GM23338 (cell line): Measurements from ENCODE around the gene PHF10. TPM values are rescaled to one million over a fixed set of nuclear protein-coding genes. Genes with fewer than 3 reads are reported as not detected.

Experiments used
- ATAC-seq: fragments of 200-7000 bp; cut with Tn5 transposase; 3 replicates; pipeline ENCODE4 v1.9.1; 2020
- DNase-seq: peaks from one replicate; pipeline ENCODE4 v3.0.0-alpha.2; 2015; ENCODE audit warnings: low spot score
- H2AFZ ChIP-seq: fragments of 200-600 bp; sonication (generic); 2 replicates; pipeline ENCODE4 v1.8.0; 2016; ENCODE audit warnings: antibody characterized with exemption, mild to moderate bottlenecking, moderate library complexity
- H3F3A ChIP-seq: fragments of 200-600 bp; sonication (generic); replicated peaks from 2 replicates; pipeline ENCODE4 v1.8.0; 2017; ENCODE audit warnings: antibody characterized with exemption, mixed run types, low read depth
- H3K27ac ChIP-seq: fragments of 200-600 bp; sonication (generic); 2 replicates; pipeline ENCODE4 v1.6.1; 2016; ENCODE audit warnings: low read depth
- H3K27me3 ChIP-seq: fragments of 200-600 bp; sonication (generic); 2 replicates; pipeline ENCODE4 v1.8.0; 2016; ENCODE audit warnings: mild to moderate bottlenecking, mixed run types, moderate library complexity; ENCODE audit not compliant: insufficient read depth
- H3K36me3 ChIP-seq: fragments of 200-600 bp; sonication (generic); 2 replicates; pipeline ENCODE4 v1.8.0; 2016; ENCODE audit warnings: mild to moderate bottlenecking; ENCODE audit not compliant: insufficient read depth
- H3K4me1 ChIP-seq: fragments of 200-600 bp; sonication (generic); 2 replicates; pipeline ENCODE4 v1.8.0; 2016; ENCODE audit warnings: mild to moderate bottlenecking, moderate library complexity; ENCODE audit not compliant: insufficient read depth
- H3K4me2 ChIP-seq: fragments of 200-600 bp; sonication (generic); 2 replicates; pipeline ENCODE4 v1.7.1; 2017; ENCODE audit warnings: mixed run types
- H3K4me3 ChIP-seq: fragments of 200-600 bp; sonication (generic); 2 replicates; pipeline ENCODE4 v1.6.1; 2016; ENCODE audit warnings: mixed run types
- H3K79me2 ChIP-seq: fragments of 200-600 bp; sonication (generic); replicated peaks from 2 replicates; pipeline ENCODE4 v1.8.0; 2017; ENCODE audit warnings: mild to moderate bottlenecking; ENCODE audit not compliant: insufficient read depth
- H3K9me2 ChIP-seq: fragments of 200-600 bp; sonication (generic); 2 replicates; pipeline ENCODE4 v1.8.0; 2017; ENCODE audit not compliant: insufficient read depth
- H4K20me1 ChIP-seq: fragments of 200-600 bp; sonication (generic); replicated peaks from 2 replicates; pipeline ENCODE4 v1.8.0; 2017; ENCODE audit warnings: mild to moderate bottlenecking; ENCODE audit not compliant: insufficient read depth
- H3K27ac Mint-ChIP-seq: 2 replicates; pipeline ENCODE4 v1.8.0; 2020; ENCODE audit warnings: inconsistent platforms, mild to moderate bottlenecking, moderate library complexity, mixed read lengths
- H3K27me3 Mint-ChIP-seq: 3 replicates; pipeline ENCODE4 v1.8.0; 2022; ENCODE audit warnings: low read depth, mild to moderate bottlenecking, moderate library complexity, mixed read lengths, inconsistent platforms; ENCODE audit not compliant: insufficient read depth, poor library complexity
- H3K36me3 Mint-ChIP-seq: 3 replicates; pipeline ENCODE4 v1.8.0; 2021; ENCODE audit warnings: low read depth, mild to moderate bottlenecking, inconsistent platforms, moderate library complexity, mixed read lengths
- H3K4me1 Mint-ChIP-seq: 3 replicates; pipeline ENCODE4 v1.8.0; 2020; ENCODE audit warnings: mild to moderate bottlenecking, inconsistent platforms, mixed read lengths
- H3K4me3 Mint-ChIP-seq: 3 replicates; pipeline ENCODE4 v1.8.0; 2021; ENCODE audit warnings: moderate library complexity, mild to moderate bottlenecking, inconsistent platforms, mixed read lengths
- H3K9me3 Mint-ChIP-seq: 3 replicates; pipeline ENCODE4 v1.8.0; 2020; ENCODE audit warnings: moderate library complexity, mild to moderate bottlenecking, inconsistent platforms, mixed read lengths
- CREB1 ChIP-seq: fragments of 250-450 bp; sonication (Bioruptor Pico); IDR thresholded peaks from 2 replicates; pipeline ENCODE4 v1.5.0; 2020; ENCODE audit warnings: low read depth, mild to moderate bottlenecking, moderate library complexity
- CTCF ChIP-seq, 2 experiments: fragments of 200-600 bp in 1 of 2; sonication (generic) in 1 of 2; conservative IDR thresholded peaks; 2 replicates each; pipeline versions ENCODE4 v1.5.1 to v1.6.1; 2016 to 2017; ENCODE audit warnings: antibody characterized with exemption in 2 of 2, low read depth in 2 of 2, mild to moderate bottlenecking in 2 of 2, moderate library complexity in 1 of 2
- ETS1 ChIP-seq: IDR thresholded peaks from 2 replicates; pipeline ENCODE4 v1.6.1; 2016; ENCODE audit warnings: antibody characterized with exemption
- EZH2 ChIP-seq: fragments of 200-600 bp; sonication (generic); IDR thresholded peaks from one replicate; pipeline ENCODE4 v1.8.0; 2017; ENCODE audit warnings: antibody characterized with exemption, mild to moderate bottlenecking, low read depth; ENCODE audit not compliant: unreplicated experiment
- EZH2phosphoT487 ChIP-seq: fragments of 200-600 bp; sonication (generic); IDR thresholded peaks from one replicate; pipeline ENCODE4 v1.8.1; 2018; ENCODE audit warnings: antibody characterized with exemption; ENCODE audit not compliant: unreplicated experiment
- JUNB ChIP-seq: IDR thresholded peaks from one replicate; pipeline ENCODE4 v1.6.1; 2016; ENCODE audit warnings: antibody characterized with exemption; ENCODE audit not compliant: unreplicated experiment
- NANOG ChIP-seq: IDR thresholded peaks from 2 replicates; pipeline ENCODE4 v1.6.1; 2016; ENCODE audit warnings: antibody characterized with exemption, borderline replicate concordance
- POLR2AphosphoS5 ChIP-seq: IDR thresholded peaks from 2 replicates; pipeline ENCODE4 v1.6.1; 2016; ENCODE audit warnings: antibody characterized with exemption, low read depth
- REST ChIP-seq: IDR thresholded peaks from one replicate; pipeline ENCODE4 v1.6.1; 2018; ENCODE audit warnings: antibody characterized with exemption; ENCODE audit not compliant: unreplicated experiment
- STAT1 ChIP-seq: IDR thresholded peaks from one replicate; pipeline ENCODE4 v1.6.1; 2016; ENCODE audit warnings: antibody characterized with exemption; ENCODE audit not compliant: unreplicated experiment
- ZNF114 ChIP-seq: fragments of 250-450 bp; sonication (Bioruptor Pico); IDR thresholded peaks from 2 replicates; pipeline ENCODE4 v1.5.0; 2020; ENCODE audit warnings: mild to moderate bottlenecking, moderate library complexity
- ZNF331 ChIP-seq: fragments of 250-450 bp; sonication (Bioruptor Pico); IDR thresholded peaks from 2 replicates; pipeline ENCODE4 v1.5.0; 2020; ENCODE audit warnings: low read depth, mild to moderate bottlenecking, moderate library complexity
- ZNF462 ChIP-seq: fragments of 250-450 bp; sonication (Bioruptor Pico); IDR thresholded peaks from 2 replicates; pipeline ENCODE4 v1.5.0; 2020; ENCODE audit warnings: mild to moderate bottlenecking, moderate library complexity
- polyA plus RNA-seq: library from polyadenylated mRNA; unstranded; fragments of >200 nt; fragmentation: Nextera tagmentation; extraction: Ambion mirVana; gene quantifications from 2 replicates; pipeline ENCODE4 v1.2.1, GENCODE V29; 2016
- total RNA-seq: library from RNA; depleted of rRNA; stranded (reverse); fragments of >200 nt; shearing (Covaris generic); gene quantifications from 2 replicates; pipeline ENCODE4 v1.2.3, GENCODE V29; 2014

Gene PHF10
- total and polyA plus RNA-seq, 2 experiments from 2014 or later: 16.5 to 44.7 TPM

GRCh38 chr6:169668203-169668847, 56.0 kb downstream of the PHF10 start:
- TF ChIP-seq ETS1 (no peak), STAT1 (no peak), EZH2 (no peak), EZH2phosphoT487 (no peak), JUNB (no peak), POLR2AphosphoS5 (no peak), ZNF114 (CRISPR knock-in tag) (no peak), CREB1 (CRISPR knock-in tag) (no peak), NANOG (no peak), ZNF462 (CRISPR knock-in tag) (no peak), CTCF (conservative IDR thresholded peaks at IDR 0.05; ENCODE audit: low read depth in 2 of 2) (no peak), REST (no peak), ZNF331 (CRISPR knock-in tag) (no peak)
- peak overlapping the region; percentile 89 for H3K27ac Mint-ChIP-seq
- H3K36me3 ChIP-seq: peaks cover 25% of the 10 kb centered on the region

More at GRCh38 chr6:169668203-169668847, 56.0 kb downstream of the PHF10 start:
- H3K4me3 Mint-ChIP-seq: no peak overlapping the region
- no peak overlapping the region for H3K4me3 ChIP-seq
- no peaks in the 10 kb centered on the region for H3K9me2 ChIP-seq
- DNase-seq (peak; percentile 28), ATAC-seq (peak; percentile 88)
- peaks cover 10% of the 10 kb centered on the region for H3K4me1 Mint-ChIP-seq
- H3K4me1 ChIP-seq: peaks cover 4% of the 10 kb centered on the region; the same call in 1 of the 2 replicates
- H3F3A ChIP-seq: no peaks in the 10 kb centered on the region
- H3K79me2 ChIP-seq: 0 out of 2 replicates have a peak, but pooled peaks cover 5% of the 10 kb centered on the region
- H3K9me3 Mint-ChIP-seq: no peaks in the 10 kb centered on the region
- no peaks in the 10 kb centered on the region for H3K27me3 ChIP-seq
- no peak overlapping the region for H3K4me2 ChIP-seq
- H3K27ac ChIP-seq: peak overlapping the region; percentile 19; the same call in 1 of the 2 replicates
- peaks cover 4% of the 10 kb centered on the region for H3K27me3 Mint-ChIP-seq
- peaks cover 11% of the 10 kb centered on the region for H4K20me1 ChIP-seq
- H2AFZ ChIP-seq: no peak overlapping the region
- peaks cover 63% of the 10 kb centered on the region for H3K36me3 Mint-ChIP-seq
